PC-9 (cell line): ENCODE measurements around the gene IL18. TPM values are rescaled to one million over a fixed set of nuclear protein-coding genes. Genes with fewer than 3 reads are reported as not detected.

Experiments
- BruUV-seq: library from RNA; stranded (reverse); fragments of 400-500 nt; replicated peaks from 2 replicates; lab custom pipeline; 2021; lab: Mats Ljungman, UMichigan
- CTCF ChIA-PET: fragments of 300-600 bp; sonication (Branson Sonifier 250); formaldehyde crosslinking; loops from one replicate; lab custom pipeline; 2022; ENCODE audit warnings: antibody characterized with exemption; lab: Charles Lee
- POLR2A ChIA-PET: fragments of 300-600 bp; sonication (Branson Sonifier 250); formaldehyde crosslinking; loops from one replicate; lab custom pipeline; 2022; ENCODE audit warnings: antibody characterized with exemption; ENCODE audit not compliant: unreplicated experiment; lab: Charles Lee
- DNase-seq, 2 experiments: peaks; one replicate each; pipeline versions ENCODE4 v3.0.0 to v3.0.0-alpha.2; 2015 to 2022; ENCODE audit warnings: mixed read lengths in 1 of 2
- H2AFZ ChIP-seq: fragments of 200-600 bp; sonication (generic); 2 replicates; pipeline ENCODE4 v1.8.1; 2017; ENCODE audit warnings: antibody characterized with exemption
- H3F3A ChIP-seq: fragments of 200-600 bp; sonication (generic); 2 replicates; pipeline ENCODE4 v1.8.1; 2017; ENCODE audit warnings: antibody characterized with exemption, mild to moderate bottlenecking, low read depth; ENCODE audit not compliant: insufficient read depth
- H3K27ac ChIP-seq: fragments of 200-600 bp; sonication (generic); 2 replicates; pipeline ENCODE4 v1.6.1; 2016; ENCODE audit warnings: mixed run types
- H3K27me3 ChIP-seq: fragments of 200-600 bp; sonication (generic); 2 replicates; pipeline ENCODE4 v1.6.1; 2016; ENCODE audit warnings: low read depth, mixed run types; ENCODE audit not compliant: insufficient read depth
- H3K36me3 ChIP-seq: fragments of 200-600 bp; sonication (generic); 2 replicates; pipeline ENCODE4 v1.6.1; 2016; ENCODE audit warnings: low read depth, mixed run types
- H3K4me1 ChIP-seq: fragments of 200-600 bp; sonication (generic); replicated peaks from 2 replicates; pipeline ENCODE4 v1.6.1; 2016; ENCODE audit warnings: mixed run types; ENCODE audit not compliant: insufficient read depth
- H3K4me2 ChIP-seq: fragments of 200-600 bp; sonication (generic); 2 replicates; pipeline ENCODE4 v1.6.1; 2017; ENCODE audit warnings: mixed run types
- H3K4me3 ChIP-seq: fragments of 200-600 bp; sonication (generic); 2 replicates; pipeline ENCODE4 v1.6.1; 2016; ENCODE audit warnings: mixed run types
- H3K79me2 ChIP-seq: fragments of 200-600 bp; sonication (generic); 2 replicates; pipeline ENCODE4 v1.6.1; 2017; ENCODE audit warnings: low read depth, mixed run types
- H3K9me2 ChIP-seq: fragments of 200-600 bp; sonication (generic); 2 replicates; pipeline ENCODE4 v1.8.1; 2017; ENCODE audit warnings: mild to moderate bottlenecking; ENCODE audit not compliant: insufficient read depth
- H3K9me3 ChIP-seq: fragments of 200-600 bp; sonication (generic); 2 replicates; pipeline ENCODE4 v1.8.1; 2016; ENCODE audit warnings: low read depth; ENCODE audit not compliant: insufficient read depth
- H4K20me1 ChIP-seq: fragments of 200-600 bp; sonication (generic); 2 replicates; pipeline ENCODE4 v1.8.1; 2017; ENCODE audit not compliant: insufficient read depth
- CTCF ChIP-seq: fragments of 200-600 bp; sonication (generic); conservative IDR thresholded peaks from 2 replicates; pipeline ENCODE4 v1.6.1; 2017; ENCODE audit warnings: mixed run types, antibody characterized with exemption, mild to moderate bottlenecking, moderate library complexity
- EZH2 ChIP-seq: fragments of 200-600 bp; sonication (generic); IDR thresholded peaks from 2 replicates; pipeline ENCODE4 v1.8.0; 2017; ENCODE audit warnings: antibody characterized with exemption, low read depth
- intact Hi-C: fragments of 100-400 bp; cut with micrococcal nuclease; formaldehyde crosslinking; loops from one replicate; pipeline ENCODE4 v1.10.0; 2022; ENCODE audit not compliant: unreplicated experiment
- total RNA-seq: library from RNA; stranded (reverse); gene quantifications from 2 replicates; pipeline ENCODE4 v1.2.3, GENCODE V29; 2021

Gene IL18
- total RNA-seq, 1 experiment from 2014 or later: 42.8 TPM

- Histone ChIP-seq H3K27me3 (no peaks in the 10 kb centered on the region), H2AFZ (no peak overlapping the region), H4K20me1 (no peaks in the 10 kb centered on the region), H3K9me2 (no peaks in the 10 kb centered on the region), H3K4me3 (peak overlapping the region; percentile 5; the same call in 1 of the 2 replicates), H3K27ac (peak overlapping the region; percentile 85), H3F3A (peaks cover 42% of the 10 kb centered on the region), H3K79me2 (peaks cover 63% of the 10 kb centered on the region), H3K4me1 (peaks cover 65% of the 10 kb centered on the region), H3K36me3 (peaks cover 54% of the 10 kb centered on the region), H3K9me3 (no peaks in the 10 kb centered on the region), H3K4me2 (peak overlapping the region; percentile 61)
- ChIA-PET CTCF (interaction anchor here (1.2 to 1.4 kb wide), 2 partner anchors 18 to 43 kb away, joined by 5 to 7 read pairs; partner anchors contain the start of gene BCO2), POLR2A (interaction anchor here (0.6 to 1.0 kb wide), 6 partner anchors 13 to 1030 kb away, joined by 3 to 14 read pairs (median 6); no protein-coding TSS in a partner anchor)
- intact Hi-C loops: loop anchor here (1.0 to 5.0 kb wide), 2 partner anchors 29 to 600 kb away; no protein-coding TSS in a partner anchor
- peak; percentile 65 to 100 for DNase-seq
- no peak for TF ChIP-seq CTCF
- TF ChIP-seq EZH2: no peak
- no TSS peak for BruUV-seq
These were observed 6.7 kb downstream of the IL18 start for GRCh38 chr11:112156956-112157766.

GRCh38 chr11:112156153-112156955 lies 7.5 kb downstream of the IL18 start:
- Histone ChIP-seq H3K4me1 (peaks cover 57% of the 10 kb centered on the region), H3K4me2 (peak overlapping the region; percentile 67)
- TF ChIP-seq CTCF (no peak), EZH2 (no peak)

GRCh38 chr11:112150517-112150916 lies 13.4 kb downstream of the IL18 start:
- DNase-seq: no peak
- no TSS peak for BruUV-seq
- Histone ChIP-seq H3K4me2 (no peak overlapping the region), H3F3A (peaks cover 5% of the 10 kb centered on the region; the same call in 1 of the 2 replicates), H3K9me3 (no peaks in the 10 kb centered on the region), H3K9me2 (no peaks in the 10 kb centered on the region), H3K79me2 (peaks cover 16% of the 10 kb centered on the region), H3K27me3 (no peaks in the 10 kb centered on the region), H3K4me1 (peaks cover 2% of the 10 kb centered on the region), H3K4me3 (no peak overlapping the region), H3K36me3 (peaks cover 47% of the 10 kb centered on the region), H4K20me1 (no peaks in the 10 kb centered on the region), H2AFZ (no peak overlapping the region), H3K27ac (no peak overlapping the region)
- POLR2A ChIA-PET: no interaction called here
- no peak for TF ChIP-seq CTCF
- no peak for TF ChIP-seq EZH2
- intact Hi-C loops: no loop called here
- CTCF ChIA-PET: no interaction called here

More at GRCh38 chr11:112156153-112156955, 7.5 kb downstream of the IL18 start:
- no TSS peak for BruUV-seq
- DNase-seq: peak in 1 of 2 experiments; percentile 76
- Histone ChIP-seq H3K27ac (peak overlapping the region; percentile 85), H3K36me3 (peaks cover 54% of the 10 kb centered on the region), H3K79me2 (peaks cover 54% of the 10 kb centered on the region), H2AFZ (no peak overlapping the region), H4K20me1 (no peaks in the 10 kb centered on the region), H3K9me2 (no peaks in the 10 kb centered on the region), H3K4me3 (no peak overlapping the region), H3K27me3 (no peaks in the 10 kb centered on the region), H3K9me3 (no peaks in the 10 kb centered on the region), H3F3A (peaks cover 34% of the 10 kb centered on the region)
- intact Hi-C loops: loop anchor here (5.0 kb wide), 1 partner anchor 599 kb away; no protein-coding TSS in a partner anchor
- CTCF ChIA-PET: interaction anchor here (1.2 to 1.4 kb wide), 2 partner anchors 19 to 42 kb away, joined by 5 to 7 read pairs; partner anchors contain the start of gene BCO2
- POLR2A ChIA-PET: interaction anchor here (1.0 kb wide), 1 partner anchor 69 kb away, joined by 14 read pairs; no protein-coding TSS in a partner anchor
